GM08714 (cell line): ENCODE measurements around the gene ADAMTSL4.
"Not testable (repeated sequence)": the region's sequence is repeated elsewhere in the genome, so short reads cannot be mapped to it uniquely, and the experiment has no call there.

ENCODE experiments used
- H3K4me3 ChIP-seq: fragments of 200-500 bp; sonication (Bioruptor generic); 2 replicates; pipeline ENCODE4 v1.5.1; 2014; ENCODE audit warnings: mild to moderate bottlenecking, low read length, inconsistent platforms
- ZNF274 ChIP-seq: IDR thresholded peaks from 2 replicates; pipeline ENCODE4 v1.6.1; 2012; ENCODE audit warnings: mild to moderate bottlenecking, low read depth, low read length

Gene ADAMTSL4

GRCh38 chr1:150575518-150576366 lies 26.5 kb downstream of the ADAMTSL4 start:
- TF ChIP-seq ZNF274 = no peak
- peak overlapping the region; percentile 93 for H3K4me3 ChIP-seq

GRCh38 chr1:150576367-150576711 lies 27.1 kb downstream of the ADAMTSL4 start:
- H3K4me3 ChIP-seq = peak overlapping the region; percentile 93; the same call in 1 of the 2 replicates

DNA sequence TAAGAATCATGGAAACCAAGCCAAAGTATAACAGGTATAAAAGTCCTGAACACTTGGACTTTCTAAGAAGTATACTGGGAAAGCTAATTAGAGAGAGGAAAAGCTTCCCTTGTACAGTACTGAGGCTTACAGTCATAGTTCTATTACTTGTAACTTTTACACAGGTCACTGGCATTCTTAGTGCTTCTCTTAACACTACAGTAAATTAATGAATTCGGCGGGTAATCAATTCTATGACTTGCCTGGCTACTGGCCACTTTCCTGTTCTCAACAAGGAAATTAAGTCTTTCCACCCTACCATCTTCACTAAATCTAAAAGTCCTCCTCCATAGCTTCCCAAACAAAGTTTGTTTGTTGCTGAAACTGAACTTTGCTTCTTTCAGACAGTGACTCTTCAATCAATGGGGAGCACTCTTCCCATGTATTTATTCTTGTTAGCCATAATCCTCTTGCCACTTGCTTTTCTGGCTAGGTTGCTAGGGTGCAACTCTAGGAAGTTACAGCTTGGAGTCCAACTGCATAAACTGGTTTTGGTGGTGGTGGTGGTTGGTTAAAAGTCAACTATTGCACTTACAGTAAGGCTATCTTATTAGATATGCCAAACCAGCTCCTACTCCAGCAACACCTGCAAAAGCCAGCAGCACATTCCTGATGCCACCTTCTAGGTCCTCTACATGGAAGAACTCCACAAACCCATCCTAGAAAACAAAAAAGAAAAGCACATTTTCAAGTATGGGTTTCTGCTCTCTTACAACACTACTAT lies 27.8 kb downstream of the ADAMTSL4 start:
- TF ChIP-seq ZNF274 = no peak
- peak overlapping the region; percentile 93 for H3K4me3 ChIP-seq

More at GRCh38 chr1:150576367-150576711, 27.1 kb downstream of the ADAMTSL4 start:
- TF ChIP-seq ZNF274 = no peak

DNA sequence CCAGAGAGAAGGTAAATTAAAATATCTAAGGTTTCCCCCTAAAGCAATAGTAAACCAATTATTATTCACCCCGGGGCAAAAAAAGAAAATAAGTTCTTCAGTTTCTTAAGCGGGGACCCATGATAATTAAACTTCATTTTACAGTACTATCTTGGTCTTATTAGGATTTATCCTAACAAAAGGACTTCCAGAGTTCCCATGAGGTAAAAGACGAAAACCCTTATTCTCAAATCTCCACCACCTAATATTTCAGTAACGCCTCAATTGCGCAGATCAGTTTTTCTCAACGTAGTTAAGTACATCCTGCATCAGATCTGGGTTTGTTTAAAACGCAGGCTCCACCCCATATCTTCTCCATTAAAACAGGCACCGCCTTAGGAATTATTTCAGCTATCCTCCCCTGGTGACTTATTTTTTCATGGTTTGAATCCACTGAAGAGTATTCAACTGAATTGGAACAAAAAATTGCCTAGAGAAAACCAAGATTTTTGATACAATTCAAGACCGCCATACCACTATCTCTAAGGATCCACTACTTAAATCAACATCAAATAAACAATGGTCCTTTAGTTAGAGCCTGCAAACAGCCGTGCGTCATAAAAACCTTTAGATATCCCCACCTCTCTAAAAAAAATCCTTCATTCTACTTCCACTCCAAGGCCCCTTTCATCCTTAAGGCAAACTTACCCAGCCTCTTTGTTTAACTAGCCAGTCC lies 28.5 kb downstream of the ADAMTSL4 start:
- peak overlapping the region; percentile 93 for H3K4me3 ChIP-seq
- TF ChIP-seq ZNF274 = no peak

DNA sequence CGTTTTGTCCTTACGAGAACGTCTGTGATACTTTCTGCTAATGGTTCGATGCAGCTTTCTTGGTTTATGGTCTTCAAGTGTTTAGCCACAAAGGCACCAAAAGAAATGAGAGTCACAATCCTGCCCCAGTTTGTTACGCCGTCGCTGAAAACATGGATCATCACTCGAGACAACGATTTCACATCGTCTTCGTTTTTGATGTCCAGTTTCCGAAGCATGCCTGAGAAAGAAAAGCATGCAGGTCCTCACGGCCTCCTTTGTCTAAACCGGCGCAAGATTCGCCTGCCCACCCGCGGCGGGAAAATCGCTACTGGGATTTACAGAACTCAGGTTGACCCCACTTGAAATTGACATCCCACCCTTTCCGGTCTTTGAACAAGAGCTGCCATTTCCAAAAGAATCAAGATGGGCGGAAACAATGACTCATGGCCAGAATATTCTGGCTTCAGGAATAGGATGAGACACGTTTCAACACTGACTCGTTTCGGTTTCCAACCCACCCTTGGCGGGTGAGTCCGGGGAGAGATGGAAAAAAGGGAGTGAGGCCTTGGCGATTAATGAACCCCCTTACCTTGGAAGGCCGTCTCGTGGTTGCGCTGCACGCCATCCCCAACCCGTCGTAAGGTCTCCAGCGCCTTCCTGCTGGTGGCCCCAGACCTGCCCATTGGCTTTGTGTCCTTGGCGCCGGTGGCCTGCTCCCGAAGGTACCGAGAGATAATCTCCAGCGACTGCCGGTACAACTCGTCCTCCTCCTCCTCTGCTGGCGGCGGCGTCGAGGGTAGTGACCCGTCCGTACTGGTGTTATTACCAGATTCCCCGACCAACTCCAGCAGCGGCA lies 29.3 kb downstream of the ADAMTSL4 start:
- H3K4me3 ChIP-seq = peak overlapping the region; percentile 93
- TF ChIP-seq ZNF274 = no peak

- TF ChIP-seq ZNF274 = no peak
- peak within 1 kb of the TSS; percentile 93 for H3K4me3 ChIP-seq
Measured at GRCh38 chr1:150579110-150579944, 30.1 kb downstream of the ADAMTSL4 start, which contains the start of gene MCL1. Gene MCL1, minus strand, starts transcription at chr1:150579610. Its CDS starts 80 bp downstream, at chr1:150579530.

DNA sequence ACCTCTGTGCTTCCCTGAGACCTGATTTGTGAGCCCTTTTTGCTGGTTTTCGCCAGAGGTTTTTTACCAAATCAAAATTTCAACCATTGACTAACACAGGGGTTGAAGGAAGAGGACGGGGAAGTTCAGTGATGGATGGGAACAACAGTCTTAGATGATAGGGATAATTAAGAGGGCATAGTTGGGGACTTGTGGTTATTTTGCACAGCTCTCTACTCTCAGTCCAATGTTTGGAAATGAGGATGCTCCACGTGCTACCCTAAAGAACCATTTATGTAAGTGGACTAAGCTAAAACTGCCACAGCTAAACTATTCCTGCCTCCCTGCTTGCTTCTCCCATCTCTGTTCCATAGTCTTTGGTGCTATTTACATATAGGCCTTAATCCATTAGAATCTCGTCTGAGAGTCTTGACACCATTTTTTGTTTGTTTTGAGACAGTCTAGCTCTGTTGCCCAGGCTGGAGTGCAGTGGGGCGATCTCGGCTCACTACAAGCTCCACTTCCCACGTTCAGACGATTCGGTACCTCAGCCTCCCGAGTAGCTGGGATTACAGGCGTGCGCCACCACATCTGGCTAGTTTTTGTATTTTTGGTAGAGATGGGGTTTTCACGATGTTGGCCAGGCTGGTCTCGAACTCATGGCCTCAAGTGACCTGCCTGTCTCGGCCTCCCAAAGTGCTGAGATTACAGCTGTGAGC lies 30.9 kb downstream of the ADAMTSL4 start:
- no peak for TF ChIP-seq ZNF274
- peak overlapping the region; percentile 68 for H3K4me3 ChIP-seq

DNA sequence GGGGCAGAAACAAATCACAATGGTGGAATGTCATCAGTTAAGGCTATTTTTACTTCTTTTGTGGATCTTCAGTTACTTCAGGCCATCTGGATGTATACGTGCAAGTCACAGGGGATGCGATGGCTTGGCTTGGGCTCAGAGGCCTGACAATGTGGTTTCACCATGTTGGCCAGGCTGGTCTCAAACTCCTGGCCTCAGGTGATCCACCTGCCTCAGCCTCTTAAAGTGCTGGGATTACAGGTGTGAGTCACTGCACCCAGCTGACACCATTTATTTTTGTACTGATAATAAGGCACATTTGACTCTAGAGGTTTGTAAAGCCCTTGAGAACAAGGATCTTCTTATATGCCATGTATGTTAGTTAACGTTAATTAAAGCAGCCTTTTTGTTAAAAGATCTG lies 31.8 kb downstream of the ADAMTSL4 start:
- H3K4me3 ChIP-seq = not testable (repeated sequence)

- H3K4me3 ChIP-seq = not testable (repeated sequence)
Measured at GRCh38 chr1:150581437-150581836, 32.2 kb downstream of the ADAMTSL4 start.

- not testable (repeated sequence) for H3K4me3 ChIP-seq
Measured at GRCh38 chr1:150581962-150582361, 32.8 kb downstream of the ADAMTSL4 start.

DNA sequence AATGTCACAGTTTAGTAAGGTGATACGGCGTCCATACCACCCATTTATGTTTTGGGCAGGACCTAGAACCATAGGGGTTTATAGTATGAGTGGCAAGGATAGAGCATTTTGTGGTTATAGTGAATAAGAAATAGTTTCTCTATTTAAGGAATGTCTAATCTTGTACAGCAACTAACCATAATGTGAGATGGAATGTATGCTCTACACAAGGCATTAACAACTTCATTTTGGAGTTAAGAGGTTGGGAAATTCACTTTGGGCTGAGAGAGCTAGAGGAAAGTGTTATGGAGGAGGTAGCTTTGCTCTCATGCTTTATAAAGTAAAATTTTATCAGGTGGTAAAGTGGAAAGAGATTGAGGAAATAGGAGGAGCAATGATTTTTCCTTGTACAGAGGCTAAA lies 33.2 kb downstream of the ADAMTSL4 start:
- no peak for TF ChIP-seq ZNF274
- no peak overlapping the region for H3K4me3 ChIP-seq

DNA sequence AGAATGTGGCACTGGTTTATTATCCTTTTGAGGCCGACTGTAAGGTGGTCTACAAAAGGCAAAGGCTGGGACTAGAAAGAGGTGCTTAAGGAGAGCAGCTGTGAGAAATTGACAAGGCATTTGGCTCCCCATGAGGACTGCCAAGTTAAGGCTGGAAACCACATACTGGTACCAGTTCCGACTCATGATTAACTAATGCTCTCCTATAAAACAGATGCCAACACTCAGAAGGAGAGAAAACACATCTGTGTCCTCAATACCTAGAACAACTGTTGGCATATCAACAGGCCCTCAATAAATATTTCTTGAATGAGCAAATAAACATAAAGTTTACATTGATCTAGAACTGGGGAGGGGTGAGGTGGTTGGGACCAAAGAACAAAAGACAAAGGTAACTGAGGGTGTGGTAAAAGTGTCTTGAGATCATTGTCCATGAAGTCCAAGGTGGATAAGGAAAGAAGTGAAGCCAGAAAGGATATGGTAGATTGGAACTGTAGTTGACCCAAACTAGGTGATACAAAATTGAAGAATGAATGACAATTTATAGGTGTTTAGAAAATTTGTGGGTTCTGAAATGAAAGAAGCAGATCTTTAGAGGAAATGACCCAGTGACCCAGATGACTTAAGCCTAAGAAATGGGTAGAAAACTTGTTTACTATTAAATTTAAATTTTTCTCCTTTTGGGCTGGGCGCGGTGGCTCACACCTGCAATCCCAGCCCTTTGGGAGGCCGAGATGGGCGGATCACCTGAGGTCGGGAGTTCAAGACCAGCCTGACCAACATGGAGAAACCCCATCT lies 47.1 kb downstream of the ADAMTSL4 start:
- TF ChIP-seq ZNF274 = no peak

More for the DNA sequence above, 47.1 kb downstream of the ADAMTSL4 start:
- no peak overlapping the region for H3K4me3 ChIP-seq
